ENCODE data around the gene NLRP6.
"Not testable (repeated sequence)": the region's sequence is repeated elsewhere in the genome, so short reads cannot be mapped to it uniquely, and the experiment has no call there.

The NLRP6 gene

GRCh38 chr11:266676-267439, 11.3 kb upstream of the NLRP6 start:
- CTCF ChIA-PET, result interaction anchor here (1.0 to 3.7 kb wide), 5 partner anchors 9 to 15 kb away, joined by 3 to 24 read pairs (median 6); partner anchors contain the start of gene NLRP6
- peak in 2 of 3 donors; percentile 9 to 58 for DNase-seq
- POLR2A ChIA-PET, result interaction anchor here (0.6 to 0.9 kb wide), 2 partner anchors 30 to 83 kb away, joined by 4 to 5 read pairs; partner anchors contain the start of genes PSMD13 and SIRT3

DNA sequence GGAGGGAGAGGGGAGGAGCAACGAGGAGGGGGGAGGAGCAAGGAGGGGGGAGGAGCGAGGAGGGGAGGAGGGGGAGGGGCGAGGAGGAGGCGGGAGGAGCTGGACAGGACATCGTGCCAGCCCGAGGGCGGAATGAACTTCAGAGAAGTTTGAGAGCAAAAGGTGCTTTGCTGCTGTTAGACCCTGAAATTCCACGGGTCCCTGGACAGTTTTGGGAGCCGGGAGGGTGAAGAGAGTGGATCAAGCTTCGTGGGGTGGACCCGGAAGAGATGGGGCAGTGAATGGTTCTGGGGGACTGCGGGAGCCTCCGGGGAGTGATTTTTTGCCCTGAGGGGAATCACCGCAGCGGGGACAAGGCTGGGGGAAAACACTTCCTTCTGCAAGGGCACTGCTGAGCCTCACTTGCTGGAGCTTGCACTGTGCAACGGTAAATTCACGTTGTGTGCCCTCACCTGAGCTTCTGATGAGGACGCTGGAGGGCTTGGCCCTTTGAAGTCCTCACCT, 10.7 kb upstream of the NLRP6 start:
- Histone ChIP-seq H3K27ac (ENCODE audit: insufficient read depth in 1 of 2, low read depth in 1 of 2, low read length in 2 of 2, poor library complexity in 1 of 2, severe bottlenecking in 2 of 2) (peak overlapping the region in 1 of 2 experiments; percentile 93), H3K27me3 (replicated peaks in 2 of 5; ENCODE audit: control insufficient read depth in 4 of 5, insufficient read depth in 5 of 5, low read length in 4 of 5) (no peaks in the 10 kb centered on the region), H3K4me1 (ENCODE audit: control extremely low read depth in 1 of 4, control insufficient read depth in 4 of 4, insufficient read depth in 4 of 4, low read length in 3 of 4) (peaks cover 4 to 35% (median 28%) of the 10 kb centered on the region in 4 experiments), H3K9me3 (ENCODE audit: control extremely low read depth in 1 of 5, control insufficient read depth in 4 of 5, insufficient read depth in 2 of 5, low read depth in 1 of 5, low read length in 4 of 5) (no peaks in the 10 kb centered on the region), H3K36me3 (ENCODE audit: control insufficient read depth in 4 of 4, insufficient read depth in 4 of 4, low read length in 3 of 4) (peaks cover 0 to 2% (median 0%) of the 10 kb centered on the region in 4 experiments), H3K4me3 (ENCODE audit: control insufficient read depth in 1 of 7, extremely low read depth in 1 of 7, insufficient read depth in 4 of 7, low read depth in 2 of 7, low read length in 6 of 7) (peak overlapping the region; percentile 37 to 82 (median 62))
- CTCF ChIA-PET, result interaction anchor here (1.0 to 3.7 kb wide), 7 partner anchors 10 to 32 kb away, joined by 3 to 24 read pairs (median 4); partner anchors contain the start of genes NLRP6 and PSMD13
- peak; percentile 56 to 75 (median 75) for DNase-seq
- 11% methylated on average over 14 of the region's 18 CpGs for WGBS (ENCODE audit: insufficient coverage)
- POLR2A ChIA-PET, result interaction anchor here (0.9 kb wide), 1 partner anchor 31 kb away, joined by 4 read pairs; the partner anchor contains the start of genes PSMD13 and SIRT3

More at GRCh38 chr11:266676-267439, 11.3 kb upstream of the NLRP6 start:
- peaks cover 0 to 2% (median 0%) of the 10 kb centered on the region in 4 experiments for H3K36me3 ChIP-seq (ENCODE audit: control insufficient read depth in 4 of 4, insufficient read depth in 4 of 4, low read length in 3 of 4)
- peaks cover 4 to 35% (median 28%) of the 10 kb centered on the region in 4 experiments for H3K4me1 ChIP-seq (ENCODE audit: control extremely low read depth in 1 of 4, control insufficient read depth in 4 of 4, insufficient read depth in 4 of 4, low read length in 3 of 4)
- H3K27ac ChIP-seq (ENCODE audit: insufficient read depth in 1 of 2, low read depth in 1 of 2, low read length in 2 of 2, poor library complexity in 1 of 2, severe bottlenecking in 2 of 2), result no peak overlapping the region
- no peaks in the 10 kb centered on the region for H3K9me3 ChIP-seq (ENCODE audit: control extremely low read depth in 1 of 5, control insufficient read depth in 4 of 5, insufficient read depth in 2 of 5, low read depth in 1 of 5, low read length in 4 of 5)
- H3K27me3 ChIP-seq (replicated peaks in 2 of 5; ENCODE audit: control insufficient read depth in 4 of 5, insufficient read depth in 5 of 5, low read length in 4 of 5), result no peaks in the 10 kb centered on the region
- WGBS (ENCODE audit: insufficient coverage), result 96% methylated on average over 4 of the region's 13 CpGs
- H3K4me3 ChIP-seq (ENCODE audit: control insufficient read depth in 1 of 7, extremely low read depth in 1 of 7, insufficient read depth in 4 of 7, low read depth in 2 of 7, low read length in 6 of 7), result peak overlapping the region in 2 of 7 experiments; percentile 36 to 51

- H3K9me3 ChIP-seq (ENCODE audit: control extremely low read depth in 1 of 5, control insufficient read depth in 4 of 5, insufficient read depth in 2 of 5, low read depth in 1 of 5, low read length in 4 of 5); H3K27me3 ChIP-seq (replicated peaks in 2 of 5; ENCODE audit: control insufficient read depth in 4 of 5, insufficient read depth in 5 of 5, low read length in 4 of 5); H3K36me3 ChIP-seq (ENCODE audit: control insufficient read depth in 4 of 4, insufficient read depth in 4 of 4, low read length in 3 of 4): not testable (repeated sequence)
- POLR2A ChIA-PET, result interaction anchor here (0.6 kb wide), 1 partner anchor 62 kb away, joined by 3 read pairs; no protein-coding TSS in a partner anchor
- peak overlapping the region in 6 of 7 experiments; percentile 62 to 82 (median 71) for H3K4me3 ChIP-seq (ENCODE audit: control insufficient read depth in 1 of 7, extremely low read depth in 1 of 7, insufficient read depth in 4 of 7, low read depth in 2 of 7, low read length in 6 of 7)
- DNase-seq, result peak; percentile 46 to 89 (median 77)
- H3K27ac ChIP-seq (ENCODE audit: insufficient read depth in 1 of 2, low read depth in 1 of 2, low read length in 2 of 2, poor library complexity in 1 of 2, severe bottlenecking in 2 of 2), result peak overlapping the region; percentile 84 to 93
- CTCF ChIA-PET, result interaction anchor here (1.1 to 3.7 kb wide), 5 partner anchors 11 to 31 kb away, joined by 3 to 24 read pairs (median 4); partner anchors contain the start of gene PSMD13
- 0% methylated on average over 9 of the region's 16 CpGs for WGBS (ENCODE audit: insufficient coverage)
- H3K4me1 ChIP-seq (ENCODE audit: control extremely low read depth in 1 of 4, control insufficient read depth in 4 of 4, insufficient read depth in 4 of 4, low read length in 3 of 4), result peaks cover 4 to 35% (median 28%) of the 10 kb centered on the region in 4 experiments
These were observed 9.5 kb upstream of the NLRP6 start for GRCh38 chr11:268716-269145.

DNA sequence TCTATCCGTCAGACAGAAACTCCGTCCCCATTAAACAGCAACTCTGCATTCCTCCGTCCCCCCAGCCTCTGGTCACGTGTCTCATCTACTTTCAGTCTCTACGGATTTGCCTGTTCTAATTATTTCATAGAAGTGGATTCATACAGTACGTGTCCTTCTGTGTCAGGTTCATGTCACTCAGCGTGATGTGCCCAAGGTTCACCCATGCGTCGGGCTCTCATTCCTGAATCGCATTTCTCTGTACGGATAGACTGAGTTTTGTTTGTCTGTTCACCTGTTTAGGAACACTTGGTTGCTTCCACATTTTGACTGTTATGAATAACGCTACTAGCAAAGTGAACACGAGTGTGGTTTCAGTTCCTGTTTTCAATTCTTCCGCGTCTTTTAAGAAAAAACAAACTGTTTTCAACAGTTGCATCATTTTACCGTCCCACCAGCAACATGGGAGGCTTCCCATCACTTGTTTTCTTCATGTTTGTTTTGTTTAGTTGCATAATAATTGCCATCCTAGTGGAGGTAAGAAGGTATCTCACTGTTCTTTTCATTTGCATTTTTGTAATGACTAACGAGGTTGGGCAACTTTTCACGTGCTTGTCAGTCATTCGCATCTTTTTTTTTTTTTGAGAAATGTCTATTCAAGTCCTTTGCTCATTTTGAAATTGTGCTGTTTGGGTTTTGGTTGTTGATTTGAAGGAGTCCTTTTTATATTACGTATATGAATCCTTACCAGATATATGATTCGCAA, 8.9 kb upstream of the NLRP6 start:
- 0% methylated on average over 16 of the region's 21 CpGs for WGBS (ENCODE audit: insufficient coverage)
- Histone ChIP-seq H3K4me1 (ENCODE audit: control extremely low read depth in 1 of 4, control insufficient read depth in 4 of 4, insufficient read depth in 4 of 4, low read length in 3 of 4) (peaks cover 4 to 35% (median 28%) of the 10 kb centered on the region in 4 experiments), H3K27me3 (replicated peaks in 2 of 5; ENCODE audit: control insufficient read depth in 4 of 5, insufficient read depth in 5 of 5, low read length in 4 of 5) (no peaks in the 10 kb centered on the region), H3K9me3 (ENCODE audit: control extremely low read depth in 1 of 5, control insufficient read depth in 4 of 5, insufficient read depth in 2 of 5, low read depth in 1 of 5, low read length in 4 of 5) (no peaks in the 10 kb centered on the region), H3K36me3 (ENCODE audit: control insufficient read depth in 4 of 4, insufficient read depth in 4 of 4, low read length in 3 of 4) (peaks cover 0 to 2% (median 0%) of the 10 kb centered on the region in 4 experiments), H3K4me3 (ENCODE audit: control insufficient read depth in 1 of 7, extremely low read depth in 1 of 7, insufficient read depth in 4 of 7, low read depth in 2 of 7, low read length in 6 of 7) (peak overlapping the region in 6 of 7 experiments; percentile 62 to 82 (median 71)), H3K27ac (ENCODE audit: insufficient read depth in 1 of 2, low read depth in 1 of 2, low read length in 2 of 2, poor library complexity in 1 of 2, severe bottlenecking in 2 of 2) (peak overlapping the region; percentile 84 to 93)
- POLR2A ChIA-PET, result interaction anchor here (0.6 kb wide), 1 partner anchor 63 kb away, joined by 3 read pairs; no protein-coding TSS in a partner anchor
- CTCF ChIA-PET, result interaction anchor here (1.1 to 2.1 kb wide), 2 partner anchors 12 to 14 kb away, joined by 3 to 8 read pairs; no protein-coding TSS in a partner anchor
- DNase-seq, result peak; percentile 85 to 94 (median 91)

GRCh38 chr11:270451-271318, 7.5 kb upstream of the NLRP6 start:
- no peak for DNase-seq
- WGBS (ENCODE audit: insufficient coverage), result 94% methylated on average over 13 of the region's 18 CpGs
- peak overlapping the region in 1 of 2 experiments; percentile 93 for H3K27ac ChIP-seq (ENCODE audit: insufficient read depth in 1 of 2, low read depth in 1 of 2, low read length in 2 of 2, poor library complexity in 1 of 2, severe bottlenecking in 2 of 2)
- H3K27me3 ChIP-seq (replicated peaks in 2 of 5; ENCODE audit: control insufficient read depth in 4 of 5, insufficient read depth in 5 of 5, low read length in 4 of 5), result no peaks in the 10 kb centered on the region
- CTCF ChIA-PET, result interaction anchor here (1.2 to 1.8 kb wide), 4 partner anchors 10 to 19 kb away, joined by 3 to 5 read pairs (median 4); partner anchors contain the start of gene PGGHG
- POLR2A ChIA-PET, result no interaction called here
- H3K9me3 ChIP-seq (ENCODE audit: control extremely low read depth in 1 of 5, control insufficient read depth in 4 of 5, insufficient read depth in 2 of 5, low read depth in 1 of 5, low read length in 4 of 5), result no peaks in the 10 kb centered on the region
- H3K4me1 ChIP-seq (ENCODE audit: control extremely low read depth in 1 of 4, control insufficient read depth in 4 of 4, insufficient read depth in 4 of 4, low read length in 3 of 4), result peaks cover 9 to 40% (median 28%) of the 10 kb centered on the region in 4 experiments
- no peak overlapping the region for H3K4me3 ChIP-seq (ENCODE audit: control insufficient read depth in 1 of 7, extremely low read depth in 1 of 7, insufficient read depth in 4 of 7, low read depth in 2 of 7, low read length in 6 of 7)
- peaks cover 0 to 2% (median 0%) of the 10 kb centered on the region in 4 experiments for H3K36me3 ChIP-seq (ENCODE audit: control insufficient read depth in 4 of 4, insufficient read depth in 4 of 4, low read length in 3 of 4)

DNA sequence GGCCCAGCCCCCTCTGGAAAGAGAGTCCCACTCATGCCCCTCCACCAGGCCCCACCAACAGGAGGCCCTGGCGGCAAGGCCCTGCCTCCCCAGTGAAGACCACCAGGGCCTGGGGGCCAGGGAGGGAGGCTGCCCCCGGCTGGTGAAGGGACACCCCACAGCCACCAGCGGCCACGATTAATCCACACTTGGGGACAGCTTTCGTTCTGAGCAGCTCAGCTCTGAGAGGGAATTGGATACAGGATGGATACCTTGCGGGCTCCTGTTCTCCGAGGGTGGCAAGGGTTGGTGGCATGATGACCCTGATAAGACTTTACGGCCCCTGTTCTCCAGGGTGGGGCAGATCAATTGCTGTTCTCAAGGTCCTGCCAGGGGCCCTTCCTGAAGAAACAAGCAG, 6.9 kb upstream of the NLRP6 start:
- POLR2A ChIA-PET, result no interaction called here
- CTCF ChIA-PET, result interaction anchor here (1.2 to 1.8 kb wide), 4 partner anchors 10 to 20 kb away, joined by 3 to 5 read pairs (median 4); partner anchors contain the start of gene PGGHG

More for the DNA sequence above, 6.9 kb upstream of the NLRP6 start:
- peaks cover 0 to 1% (median 0%) of the 10 kb centered on the region in 5 experiments for H3K9me3 ChIP-seq (ENCODE audit: control extremely low read depth in 1 of 5, control insufficient read depth in 4 of 5, insufficient read depth in 2 of 5, low read depth in 1 of 5, low read length in 4 of 5)
- H3K27me3 ChIP-seq (replicated peaks in 2 of 5; ENCODE audit: control insufficient read depth in 4 of 5, insufficient read depth in 5 of 5, low read length in 4 of 5), result no peaks in the 10 kb centered on the region
- DNase-seq, result no peak
- peaks cover 0 to 2% (median 0%) of the 10 kb centered on the region in 4 experiments for H3K36me3 ChIP-seq (ENCODE audit: control insufficient read depth in 4 of 4, insufficient read depth in 4 of 4, low read length in 3 of 4)
- WGBS (ENCODE audit: insufficient coverage), result 97% methylated on average over 8 of the region's 8 CpGs
- H3K4me3 ChIP-seq (ENCODE audit: control insufficient read depth in 1 of 7, extremely low read depth in 1 of 7, insufficient read depth in 4 of 7, low read depth in 2 of 7, low read length in 6 of 7), result no peak overlapping the region
- H3K4me1 ChIP-seq (ENCODE audit: control extremely low read depth in 1 of 4, control insufficient read depth in 4 of 4, insufficient read depth in 4 of 4, low read length in 3 of 4), result peaks cover 9 to 40% (median 28%) of the 10 kb centered on the region in 4 experiments
- H3K27ac ChIP-seq (ENCODE audit: insufficient read depth in 1 of 2, low read depth in 1 of 2, low read length in 2 of 2, poor library complexity in 1 of 2, severe bottlenecking in 2 of 2), result no peak overlapping the region
